ENCODE measurements around the gene BARX1. TPM values are rescaled to one million over a fixed set of nuclear protein-coding genes. Genes with fewer than 3 reads are reported as not detected.

The BARX1 gene
- total RNA-seq, 4 donors from 2014 or later = 0.28 to 0.67 TPM; not detected in 2

GRCh38 chr9:93994132-93994531 lies 39.0 kb upstream of the BARX1 start:
- H3K27me3 ChIP-seq = no peaks in the 10 kb centered on the region

DNA sequence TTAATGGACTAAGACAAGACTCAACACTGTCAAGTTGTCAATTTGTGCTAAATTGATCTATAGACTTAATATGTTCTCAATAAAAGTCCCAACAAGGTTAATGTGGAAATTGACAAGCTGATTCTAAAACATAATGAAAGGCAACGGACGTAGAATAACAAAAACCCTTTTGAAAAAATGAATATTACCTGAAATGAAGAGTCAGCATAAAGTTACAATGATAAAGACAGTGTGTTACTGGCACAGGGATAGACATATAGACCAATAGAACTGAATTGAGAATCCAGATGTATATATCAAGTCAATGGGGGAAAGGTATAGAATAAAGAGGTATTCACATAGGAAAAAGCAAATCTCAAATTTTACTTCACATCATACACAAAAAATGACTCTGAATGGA lies 37.7 kb upstream of the BARX1 start:
- no peaks in the 10 kb centered on the region for H3K4me1 ChIP-seq
- H3K9me3 ChIP-seq = no peaks in the 10 kb centered on the region
- no peaks in the 10 kb centered on the region for H3K27me3 ChIP-seq
- H3K36me3 ChIP-seq = no peaks in the 10 kb centered on the region
- DNase-seq = no peak
- TF ChIP-seq, protein P1, sequence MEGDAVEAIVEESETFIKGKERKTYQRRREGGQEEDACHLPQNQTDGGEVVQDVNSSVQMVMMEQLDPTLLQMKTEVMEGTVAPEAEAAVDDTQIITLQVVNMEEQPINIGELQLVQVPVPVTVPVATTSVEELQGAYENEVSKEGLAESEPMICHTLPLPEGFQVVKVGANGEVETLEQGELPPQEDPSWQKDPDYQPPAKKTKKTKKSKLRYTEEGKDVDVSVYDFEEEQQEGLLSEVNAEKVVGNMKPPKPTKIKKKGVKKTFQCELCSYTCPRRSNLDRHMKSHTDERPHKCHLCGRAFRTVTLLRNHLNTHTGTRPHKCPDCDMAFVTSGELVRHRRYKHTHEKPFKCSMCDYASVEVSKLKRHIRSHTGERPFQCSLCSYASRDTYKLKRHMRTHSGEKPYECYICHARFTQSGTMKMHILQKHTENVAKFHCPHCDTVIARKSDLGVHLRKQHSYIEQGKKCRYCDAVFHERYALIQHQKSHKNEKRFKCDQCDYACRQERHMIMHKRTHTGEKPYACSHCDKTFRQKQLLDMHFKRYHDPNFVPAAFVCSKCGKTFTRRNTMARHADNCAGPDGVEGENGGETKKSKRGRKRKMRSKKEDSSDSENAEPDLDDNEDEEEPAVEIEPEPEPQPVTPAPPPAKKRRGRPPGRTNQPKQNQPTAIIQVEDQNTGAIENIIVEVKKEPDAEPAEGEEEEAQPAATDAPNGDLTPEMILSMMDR (IDR thresholded peaks at IDR 0.05) = no peak
- no peak for TF ChIP-seq POLR2A (IDR thresholded peaks at IDR 0.05)
- intact Hi-C loops (cut with DNase I; ENCODE audit: low total_unique reads) = no loop called here
- no peak overlapping the region for H3K27ac ChIP-seq
- H3K4me3 ChIP-seq = no peak overlapping the region

More at GRCh38 chr9:93994132-93994531, 39.0 kb upstream of the BARX1 start:
- Histone ChIP-seq H3K4me3 (no peak overlapping the region), H3K4me1 (no peaks in the 10 kb centered on the region), H3K36me3 (no peaks in the 10 kb centered on the region), H3K27ac (no peak overlapping the region), H3K9me3 (no peaks in the 10 kb centered on the region)
- no peak for DNase-seq
- intact Hi-C loops (cut with DNase I; ENCODE audit: low total_unique reads) = no loop called here
- no peak for TF ChIP-seq POLR2A (IDR thresholded peaks at IDR 0.05)
- TF ChIP-seq, protein P1 (IDR thresholded peaks at IDR 0.05) = no peak

DNA sequence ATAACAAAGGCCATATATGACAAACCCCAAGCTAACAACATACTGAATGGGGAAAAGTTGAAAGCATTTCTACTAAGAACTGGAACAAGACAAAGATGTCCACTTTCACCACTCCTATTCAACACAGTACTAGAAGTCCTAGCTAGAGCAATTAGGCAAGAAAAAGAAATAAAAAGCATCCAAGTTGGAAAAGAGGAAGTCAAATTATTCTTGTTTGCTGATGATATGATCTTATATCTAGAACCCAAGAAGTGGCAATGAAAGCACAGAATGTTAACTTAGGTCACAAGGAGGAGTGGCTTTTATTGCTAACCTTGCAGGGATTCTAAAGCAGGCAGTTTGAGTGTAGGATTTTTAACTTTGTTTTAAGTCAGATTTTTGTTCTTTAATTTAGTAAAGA lies 35.3 kb upstream of the BARX1 start:
- H3K4me3 ChIP-seq = no peak overlapping the region
- TF ChIP-seq POLR2A (IDR thresholded peaks at IDR 0.05) = no peak
- TF ChIP-seq, protein P1 (IDR thresholded peaks at IDR 0.05) = no peak
- no peaks in the 10 kb centered on the region for H3K36me3 ChIP-seq
- no peak overlapping the region for H3K27ac ChIP-seq
- intact Hi-C loops (cut with DNase I; ENCODE audit: low total_unique reads) = no loop called here
- no peaks in the 10 kb centered on the region for H3K9me3 ChIP-seq
- no peaks in the 10 kb centered on the region for H3K4me1 ChIP-seq
- no peak for DNase-seq
- no peaks in the 10 kb centered on the region for H3K27me3 ChIP-seq

DNA sequence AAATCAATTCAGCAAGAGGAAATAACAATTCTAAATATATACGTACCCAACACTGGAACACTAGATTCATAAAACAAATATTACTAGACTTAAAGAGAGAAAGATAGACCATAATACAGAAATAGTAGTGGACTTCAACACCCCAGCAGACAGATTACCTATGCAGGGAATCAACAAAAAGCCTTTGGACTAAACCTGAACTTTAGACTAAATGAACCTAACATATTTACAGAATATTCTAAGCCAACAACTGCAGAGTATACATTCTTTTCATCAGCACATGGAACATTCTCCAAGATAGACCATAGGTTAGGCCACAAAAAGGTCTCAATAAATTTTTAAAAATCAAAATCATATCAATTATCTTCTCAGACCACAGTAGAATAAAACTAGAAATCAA lies 32.9 kb upstream of the BARX1 start:
- Histone ChIP-seq H3K9me3 (no peaks in the 10 kb centered on the region), H3K27me3 (no peaks in the 10 kb centered on the region), H3K4me3 (no peak overlapping the region), H3K27ac (no peak overlapping the region), H3K36me3 (no peaks in the 10 kb centered on the region), H3K4me1 (no peaks in the 10 kb centered on the region)
- intact Hi-C loops (cut with DNase I; ENCODE audit: low total_unique reads) = no loop called here
- no peak for DNase-seq
- no peak for TF ChIP-seq POLR2A (IDR thresholded peaks at IDR 0.05)
- TF ChIP-seq, protein P1 (IDR thresholded peaks at IDR 0.05) = no peak

DNA sequence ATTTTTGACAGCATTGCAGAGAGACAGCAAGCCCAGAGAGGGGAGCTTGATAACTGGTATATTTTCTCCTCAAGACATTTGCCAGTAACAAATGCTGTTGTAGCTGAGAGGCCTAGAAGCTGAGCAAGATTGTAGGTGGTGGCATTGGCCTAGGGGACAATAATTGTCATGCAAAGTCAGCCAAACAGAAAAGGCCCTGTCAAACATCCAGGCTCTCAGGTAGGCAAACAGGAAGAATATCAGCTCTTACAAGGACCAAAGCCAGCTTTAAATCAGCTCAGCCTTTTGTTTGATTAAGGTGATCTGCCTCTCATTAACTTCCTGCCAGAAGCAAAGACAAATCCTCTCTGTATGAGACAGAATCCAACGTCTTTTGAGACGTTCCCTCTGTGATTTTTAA lies 29.7 kb upstream of the BARX1 start:
- H3K27me3 ChIP-seq = no peaks in the 10 kb centered on the region
- H3K27ac ChIP-seq = no peak overlapping the region
- intact Hi-C loops (cut with DNase I; ENCODE audit: low total_unique reads) = no loop called here
- H3K4me3 ChIP-seq = no peak overlapping the region
- no peaks in the 10 kb centered on the region for H3K36me3 ChIP-seq
- TF ChIP-seq, protein P1 (IDR thresholded peaks at IDR 0.05) = no peak
- TF ChIP-seq POLR2A (IDR thresholded peaks at IDR 0.05) = no peak
- DNase-seq = no peak
- no peaks in the 10 kb centered on the region for H3K4me1 ChIP-seq
- H3K9me3 ChIP-seq = no peaks in the 10 kb centered on the region
